Uterus (tissue), 2 donors: ENCODE data around the gene ZC3HAV1.

Source experiments
- POLR2A ChIP-seq, 2 donors: fragments of 450-650 bp; IDR thresholded peaks; one replicate each; pipeline ENCODE4 v1.6.1; 2016; ENCODE audit warnings: antibody characterized with exemption in 2 of 2, mild to moderate bottlenecking in 1 of 2, moderate library complexity in 1 of 2
- TF ChIP-seq, protein P1 (sequence below), 4 experiments: fragments of 200-600 bp in 2 of 4; fragments of 450-650 bp in 2 of 4; sonication (generic) in 2 of 4; IDR thresholded peaks; one replicate each; pipeline ENCODE4 v1.5.1; 2016 to 2019; ENCODE audit warnings: antibody characterized with exemption in 4 of 4, mild to moderate bottlenecking in 2 of 4, moderate library complexity in 1 of 4

DNA sequence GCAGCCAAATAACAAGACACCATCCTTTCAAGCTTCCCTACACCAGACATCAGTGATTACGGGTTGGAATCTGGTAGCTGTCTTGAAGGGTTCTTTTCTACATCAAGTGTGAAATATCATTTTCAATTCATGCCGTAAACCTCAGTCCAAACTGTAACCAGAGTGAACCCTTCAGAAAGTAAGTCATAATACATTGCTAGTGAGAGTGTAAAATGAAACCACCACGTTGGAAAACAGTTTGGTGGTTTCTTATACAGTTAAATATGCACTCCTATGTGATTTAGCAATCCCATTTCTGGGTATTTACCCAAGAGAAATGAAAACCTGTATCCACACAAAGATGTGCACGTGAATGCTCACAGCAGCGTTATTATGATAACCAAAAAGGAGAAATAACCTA, 48.1 kb downstream of the ZC3HAV1 start:
- TF ChIP-seq, protein P1, sequence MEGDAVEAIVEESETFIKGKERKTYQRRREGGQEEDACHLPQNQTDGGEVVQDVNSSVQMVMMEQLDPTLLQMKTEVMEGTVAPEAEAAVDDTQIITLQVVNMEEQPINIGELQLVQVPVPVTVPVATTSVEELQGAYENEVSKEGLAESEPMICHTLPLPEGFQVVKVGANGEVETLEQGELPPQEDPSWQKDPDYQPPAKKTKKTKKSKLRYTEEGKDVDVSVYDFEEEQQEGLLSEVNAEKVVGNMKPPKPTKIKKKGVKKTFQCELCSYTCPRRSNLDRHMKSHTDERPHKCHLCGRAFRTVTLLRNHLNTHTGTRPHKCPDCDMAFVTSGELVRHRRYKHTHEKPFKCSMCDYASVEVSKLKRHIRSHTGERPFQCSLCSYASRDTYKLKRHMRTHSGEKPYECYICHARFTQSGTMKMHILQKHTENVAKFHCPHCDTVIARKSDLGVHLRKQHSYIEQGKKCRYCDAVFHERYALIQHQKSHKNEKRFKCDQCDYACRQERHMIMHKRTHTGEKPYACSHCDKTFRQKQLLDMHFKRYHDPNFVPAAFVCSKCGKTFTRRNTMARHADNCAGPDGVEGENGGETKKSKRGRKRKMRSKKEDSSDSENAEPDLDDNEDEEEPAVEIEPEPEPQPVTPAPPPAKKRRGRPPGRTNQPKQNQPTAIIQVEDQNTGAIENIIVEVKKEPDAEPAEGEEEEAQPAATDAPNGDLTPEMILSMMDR (IDR thresholded peaks at IDR 0.05), result no peak
- no peak for TF ChIP-seq POLR2A (IDR thresholded peaks at IDR 0.05)
